Natural killer cell (primary cell): ENCODE measurements around the gene MPPED1. TPM values are rescaled to one million over a fixed set of nuclear protein-coding genes. Genes with fewer than 3 reads are reported as not detected.

Experiments used
- ATAC-seq, 3 donors: fragments of 150-1000 bp in 2 of 3; fragments of 200-7000 bp in 1 of 3; cut with Tn5 transposase; 1 replicate in 1 of 3; 2 replicates in 2 of 3; pipeline ENCODE4 v1.10.0; 2021; ENCODE audit warnings: mild to moderate bottlenecking in 2 of 3, moderate library complexity in 2 of 3
- DNase-seq, 2 donors: peaks; one replicate each; pipeline versions ENCODE4 v3.0.0 to v3.0.0-alpha.2; 2013 to 2021; ENCODE audit warnings: mixed read lengths in 1 of 2
- H3K27ac ChIP-seq: one replicate; pipeline ENCODE4 v1.5.1; 2013; ENCODE audit warnings: mild to moderate bottlenecking, low read length
- H3K27me3 ChIP-seq: one replicate; pipeline ENCODE4 v1.6.1; 2013; ENCODE audit warnings: low read length; ENCODE audit not compliant: control insufficient read depth, insufficient read depth
- H3K36me3 ChIP-seq: one replicate; pipeline ENCODE4 v1.6.1; 2013; ENCODE audit warnings: low read length; ENCODE audit not compliant: control insufficient read depth, insufficient read depth
- H3K4me1 ChIP-seq: one replicate; pipeline ENCODE4 v1.6.1; 2013; ENCODE audit warnings: low read length; ENCODE audit not compliant: control insufficient read depth, insufficient read depth
- H3K4me3 ChIP-seq: one replicate; pipeline ENCODE4 v1.5.1; 2013; ENCODE audit warnings: low read length
- H3K9me3 ChIP-seq: one replicate; pipeline ENCODE4 v1.6.1; 2013; ENCODE audit warnings: low read length; ENCODE audit not compliant: control insufficient read depth, insufficient read depth
- H3K27ac Mint-ChIP-seq, 2 donors: one replicate each; pipeline ENCODE4 v1.8.0; 2022; ENCODE audit warnings: mild to moderate bottlenecking in 2 of 2, mixed read lengths in 2 of 2, moderate library complexity in 1 of 2
- H3K27me3 Mint-ChIP-seq, 2 donors: one replicate each; pipeline ENCODE4 v1.8.0; 2022; ENCODE audit warnings: low read depth in 2 of 2, mixed read lengths in 2 of 2
- H3K36me3 Mint-ChIP-seq: one replicate; pipeline ENCODE4 v1.8.0; 2022; ENCODE audit warnings: mixed read lengths
- H3K4me1 Mint-ChIP-seq, 2 donors: one replicate each; pipeline ENCODE4 v1.8.0; 2022; ENCODE audit warnings: mixed read lengths in 2 of 2
- H3K4me3 Mint-ChIP-seq: one replicate; pipeline ENCODE4 v1.8.0; 2022; ENCODE audit warnings: mild to moderate bottlenecking, moderate library complexity, mixed read lengths
- H3K9me3 Mint-ChIP-seq, 2 donors: one replicate each; pipeline ENCODE4 v1.8.0; 2022; ENCODE audit warnings: mixed read lengths in 2 of 2
- CTCF ChIP-seq: fragments of 200-600 bp; IDR thresholded peaks from one replicate; pipeline ENCODE4 v1.8.0; 2022; ENCODE audit warnings: antibody characterized with exemption
- whole genome bisulfite sequencing: methylation state at CpG from one replicate; pipeline ENCODE4 v1.1.7; 2013; ENCODE audit warnings: missing lambda C conversion rate; ENCODE audit not compliant: insufficient coverage; 5-methylcytosine and 5-hydroxymethylcytosine counted together
- intact Hi-C: fragments of 100-400 bp; cut with micrococcal nuclease; formaldehyde crosslinking; loops from one replicate; pipeline ENCODE4 v1.14.2; 2022
- total RNA-seq, 4 donors: library from RNA; stranded (reverse); fragments of 120-200 nt in 1 of 4; gene quantifications; one replicate each; pipeline versions ENCODE4 v1.2.3 to v1.2.4, GENCODE V29; 2013 to 2022

MPPED1 gene
- total RNA-seq, 3 donors from 2014 or later (not counting 1 experiment from before 2014, with no cell fraction given): not detected

GRCh38 chr22:43521716-43522115, 109.9 kb downstream of the MPPED1 start:
- no peaks in the 10 kb centered on the region for H3K4me1 Mint-ChIP-seq

GRCh38 chr22:43526117-43526655, 114.4 kb downstream of the MPPED1 start:
- Histone ChIP-seq H3K36me3 (no peaks in the 10 kb centered on the region), H3K4me3 (no peak overlapping the region), H3K4me1 (no peaks in the 10 kb centered on the region), H3K27me3 (no peaks in the 10 kb centered on the region), H3K9me3 (no peaks in the 10 kb centered on the region), H3K27ac (no peak overlapping the region)
- Mint-ChIP-seq H3K4me1 (no peaks in the 10 kb centered on the region), H3K27ac (no peak overlapping the region), H3K36me3 (no peaks in the 10 kb centered on the region), H3K4me3 (no peak overlapping the region), H3K9me3 (no peaks in the 10 kb centered on the region), H3K27me3 (peaks cover 8 to 17% of the 10 kb centered on the region in 2 donors)
- intact Hi-C loops: no loop called here
- no peak for TF ChIP-seq CTCF
- no peak for DNase-seq
- no peak for ATAC-seq
- 92% methylated on average over 7 of the region's 7 CpGs for WGBS

More at GRCh38 chr22:43521716-43522115, 109.9 kb downstream of the MPPED1 start:
- H3K36me3 ChIP-seq: no peaks in the 10 kb centered on the region
- H3K27ac ChIP-seq: no peak overlapping the region
- WGBS: 92% methylated on average over 5 of the region's 6 CpGs
- no peaks in the 10 kb centered on the region for H3K4me1 ChIP-seq
- no peak for TF ChIP-seq CTCF
- Mint-ChIP-seq H3K27me3 (peaks cover 8 to 17% of the 10 kb centered on the region in 2 donors), H3K4me3 (no peak overlapping the region), H3K36me3 (no peaks in the 10 kb centered on the region), H3K27ac (no peak overlapping the region), H3K9me3 (no peaks in the 10 kb centered on the region)
- no peak overlapping the region for H3K4me3 ChIP-seq
- ATAC-seq (no peak), DNase-seq (no peak)
- intact Hi-C loops: no loop called here
- H3K9me3 ChIP-seq: no peaks in the 10 kb centered on the region
- no peaks in the 10 kb centered on the region for H3K27me3 ChIP-seq

GRCh38 chr22:43526946-43527345, 115.1 kb downstream of the MPPED1 start:
- no peak for TF ChIP-seq CTCF
- no peaks in the 10 kb centered on the region for H3K36me3 Mint-ChIP-seq
- H3K27me3 ChIP-seq: no peaks in the 10 kb centered on the region
- no peak for DNase-seq
- WGBS: 93% methylated on average over 5 of the region's 5 CpGs
- H3K4me3 Mint-ChIP-seq: no peak overlapping the region
- intact Hi-C loops: no loop called here
- H3K9me3 Mint-ChIP-seq: no peaks in the 10 kb centered on the region
- H3K27me3 Mint-ChIP-seq: peaks cover 8 to 17% of the 10 kb centered on the region in 2 donors
- H3K4me3 ChIP-seq: no peak overlapping the region
- H3K4me1 ChIP-seq: no peaks in the 10 kb centered on the region
- H3K27ac ChIP-seq: no peak overlapping the region
- no peaks in the 10 kb centered on the region for H3K4me1 Mint-ChIP-seq
- H3K27ac Mint-ChIP-seq: no peak overlapping the region
- no peak for ATAC-seq
- no peaks in the 10 kb centered on the region for H3K36me3 ChIP-seq
- H3K9me3 ChIP-seq: no peaks in the 10 kb centered on the region
